Body of pancreas (tissue), 4 donors: Measurements from ENCODE around the gene SRBD1.

ENCODE experiments used
- POLR2A ChIP-seq, 3 donors: fragments of 450-650 bp; IDR thresholded peaks; one replicate each; pipeline ENCODE4 v1.6.1; 2016; ENCODE audit warnings: antibody characterized with exemption in 3 of 3, mild to moderate bottlenecking in 2 of 3
- TF ChIP-seq, protein P1 (sequence below), 7 experiments: fragments of 450-650 bp in 4 of 7; fragments of 200-600 bp in 3 of 7; sonication (generic) in 3 of 7; IDR thresholded peaks; one replicate each; pipeline ENCODE4 v1.5.1; 2016 to 2019; ENCODE audit warnings: antibody characterized with exemption in 7 of 7

DNA sequence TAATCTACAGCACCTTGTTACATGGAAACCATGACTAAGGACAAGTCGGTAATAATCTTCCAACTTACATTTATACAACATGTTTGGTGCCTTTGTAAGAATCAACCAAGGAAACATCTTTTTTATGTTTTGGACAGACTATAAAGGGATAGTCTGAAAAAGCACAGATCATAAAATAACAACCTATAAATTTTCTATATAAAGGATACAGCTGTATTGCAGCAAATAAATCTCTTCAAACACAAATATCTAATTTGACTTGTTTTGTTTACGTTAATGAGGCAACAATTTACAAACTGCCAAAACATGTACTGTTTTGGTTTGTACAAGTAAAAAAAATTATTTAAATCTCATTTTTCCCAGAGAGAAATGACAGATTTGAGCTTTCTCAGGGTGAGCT, 92.5 kb downstream of the SRBD1 start:
- TF ChIP-seq, protein P1, sequence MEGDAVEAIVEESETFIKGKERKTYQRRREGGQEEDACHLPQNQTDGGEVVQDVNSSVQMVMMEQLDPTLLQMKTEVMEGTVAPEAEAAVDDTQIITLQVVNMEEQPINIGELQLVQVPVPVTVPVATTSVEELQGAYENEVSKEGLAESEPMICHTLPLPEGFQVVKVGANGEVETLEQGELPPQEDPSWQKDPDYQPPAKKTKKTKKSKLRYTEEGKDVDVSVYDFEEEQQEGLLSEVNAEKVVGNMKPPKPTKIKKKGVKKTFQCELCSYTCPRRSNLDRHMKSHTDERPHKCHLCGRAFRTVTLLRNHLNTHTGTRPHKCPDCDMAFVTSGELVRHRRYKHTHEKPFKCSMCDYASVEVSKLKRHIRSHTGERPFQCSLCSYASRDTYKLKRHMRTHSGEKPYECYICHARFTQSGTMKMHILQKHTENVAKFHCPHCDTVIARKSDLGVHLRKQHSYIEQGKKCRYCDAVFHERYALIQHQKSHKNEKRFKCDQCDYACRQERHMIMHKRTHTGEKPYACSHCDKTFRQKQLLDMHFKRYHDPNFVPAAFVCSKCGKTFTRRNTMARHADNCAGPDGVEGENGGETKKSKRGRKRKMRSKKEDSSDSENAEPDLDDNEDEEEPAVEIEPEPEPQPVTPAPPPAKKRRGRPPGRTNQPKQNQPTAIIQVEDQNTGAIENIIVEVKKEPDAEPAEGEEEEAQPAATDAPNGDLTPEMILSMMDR (IDR thresholded peaks at IDR 0.05): no peak
- TF ChIP-seq POLR2A (IDR thresholded peaks at IDR 0.05): no peak
